K562 (cell line): ENCODE data around the gene ECI2. TPM values are rescaled to one million over a fixed set of nuclear protein-coding genes. Genes with fewer than 3 reads are reported as not detected.

ENCODE experiments used
- AFF4 ChIP-seq: sonication (generic); formaldehyde crosslinking; IDR thresholded peaks from 2 replicates; pipeline ENCODE4 v1.8.0; 2023; ENCODE audit warnings: mild to moderate bottlenecking, missing genetic modification reagents
- C11orf30 ChIP-seq: fragments of 450-650 bp; IDR thresholded peaks from 2 replicates; pipeline ENCODE4 v1.6.1; 2016; ENCODE audit warnings: low read depth, mild to moderate bottlenecking
- CLOCK ChIP-seq: fragments of 250-450 bp; sonication (Bioruptor Pico); IDR thresholded peaks from 2 replicates; pipeline ENCODE4 v1.4.0; 2020; ENCODE audit warnings: mild to moderate bottlenecking, moderate library complexity, borderline replicate concordance
- EHMT2 ChIP-seq: fragments of 450-650 bp; IDR thresholded peaks from 2 replicates; pipeline ENCODE4 v1.6.1; 2018; ENCODE audit warnings: antibody characterized with exemption
- GABPB2 ChIP-seq: fragments of 250-450 bp; sonication (Bioruptor Pico); conservative IDR thresholded peaks from 2 replicates; pipeline ENCODE4 v1.5.1; 2021; ENCODE audit warnings: mild to moderate bottlenecking
- L3MBTL2 ChIP-seq: fragments of 450-650 bp; IDR thresholded peaks from 2 replicates; pipeline ENCODE4 v1.6.1; 2016; ENCODE audit warnings: mild to moderate bottlenecking, moderate library complexity
- MAFK ChIP-seq: IDR thresholded peaks from 2 replicates; pipeline ENCODE4 v1.6.1; 2011; ENCODE audit warnings: low read length, improper control_type of control experiment
- POU5F1 ChIP-seq: fragments of 150-350 bp; IDR thresholded peaks from 2 replicates; pipeline ENCODE4 v1.6.1; 2014; ENCODE audit warnings: borderline replicate concordance, low read length, low read depth, mild to moderate bottlenecking; ENCODE audit not compliant: partially characterized antibody
- PRDM10 ChIP-seq: fragments of 450-650 bp; IDR thresholded peaks from 2 replicates; pipeline ENCODE4 v1.6.1; 2018; ENCODE audit not compliant: partially characterized antibody
- PRPF4 ChIP-seq: fragments of 200-400 bp; formaldehyde crosslinking; IDR thresholded peaks from one replicate; pipeline ENCODE4 v1.6.1; 2017; ENCODE audit warnings: low read length, low read depth, mild to moderate bottlenecking; ENCODE audit not compliant: insufficient read depth, poor library complexity, severe bottlenecking
- SLC30A9 ChIP-seq: fragments of 250-450 bp; sonication (Bioruptor Pico); IDR thresholded peaks from 2 replicates; pipeline ENCODE4 v1.8.0; 2022; ENCODE audit warnings: mild to moderate bottlenecking, moderate library complexity
- SP2 ChIP-seq: IDR thresholded peaks from 2 replicates; pipeline ENCODE4 v1.6.1; 2011; ENCODE audit warnings: mild to moderate bottlenecking, low read depth, low read length, moderate library complexity; ENCODE audit not compliant: poor library complexity, severe bottlenecking; ENCODE audit errors: extremely low read depth
- TSHZ1 ChIP-seq: fragments of 250-450 bp; sonication (Bioruptor Pico); IDR thresholded peaks from 2 replicates; pipeline ENCODE4 v1.4.0; 2020; ENCODE audit warnings: mild to moderate bottlenecking, moderate library complexity
- ZNF384 ChIP-seq: IDR thresholded peaks from 2 replicates; pipeline ENCODE4 v1.6.1; 2012; ENCODE audit warnings: low read depth, low read length, improper control_type of control experiment
- polyA plus RNA-seq, 8 experiments: library from polyadenylated mRNA; depleted of rRNA in 4 of 8; stranded (reverse) in 5 of 8; unstranded in 3 of 8; fragments of >200 nt; fragmentation: Nextera tagmentation in 2 of 8; fragmentation: Illumina TruSeq in 1 of 8; extraction: Ambion mirVana in 2 of 8; extraction: Trizol in 1 of 8; gene quantifications; 2 replicates each; pipeline versions ENCODE4 v1.2.1 to v1.2.3, GENCODE V29; 2011 to 2014; ENCODE audit warnings: inconsistent platforms in 1 of 8, missing spikeins in 1 of 8
- total RNA-seq, 7 experiments: library from RNA; depleted of rRNA in 6 of 7; stranded (reverse); fragments of >200 nt in 6 of 7; fragmentation: Illumina TruSeq in 2 of 7; extraction: Trizol in 2 of 7; gene quantifications; 2 replicates each; pipeline versions ENCODE4 v1.2.1 to v1.2.3, GENCODE V29; 2011 to 2021; ENCODE audit warnings: low replicate concordance in 1 of 7

ECI2 gene
- total and polyA plus RNA-seq, 9 of the 15 experiments (the other 6 are each of a cell fraction or from before 2014, with no cell fraction given), result 80.7 to 377 (median 142) TPM

GRCh38 chr6:4167123-4167522 lies 31.7 kb upstream of the ECI2 start (continued):
- TF ChIP-seq SLC30A9 (CRISPR knock-in tag) (no peak), AFF4 (CRISPR knock-in tag) (no peak), PRDM10 (no peak), EHMT2 (no peak), TSHZ1 (no peak), ZNF384 (peak; percentile 74), CLOCK (CRISPR knock-in tag) (no peak), SP2 (no peak), MAFK (peak; percentile 31; the same call in 1 of the 2 replicates), POU5F1 (no peak), PRPF4 (no peak), GABPB2 (no peak), C11orf30 (peak; percentile 86), L3MBTL2 (no peak)
